MCF 10A (cell line): ENCODE results near the gene WDR17. TPM values are rescaled to one million over a fixed set of nuclear protein-coding genes. Genes with fewer than 3 reads are reported as not detected.

Experiments used
- BruUV-seq: library from RNA; stranded (reverse); fragments of 400-500 nt; replicated peaks from 2 replicates; lab custom pipeline; 2021; lab: Mats Ljungman, UMichigan
- CTCF ChIA-PET: fragments of 300-600 bp; sonication (Branson Sonifier 250); formaldehyde crosslinking; extraction: SDS; loops from one replicate; lab custom pipeline; 2021; ENCODE audit warnings: antibody characterized with exemption, inconsistent platforms; lab: Yijun Ruan, JAX
- POLR2A ChIA-PET: fragments of 300-600, 350-650 bp; sonication (Branson Sonifier 250); formaldehyde crosslinking; extraction: SDS; loops from one replicate; lab custom pipeline; 2020; ENCODE audit warnings: antibody characterized with exemption, inconsistent platforms; lab: Yijun Ruan, JAX
- DNase-seq: peaks from one replicate; pipeline ENCODE4 v3.0.0-alpha.2; 2018; ENCODE audit not compliant: unreplicated experiment
- H3K27ac Mint-ChIP-seq: one replicate; pipeline ENCODE4 v1.8.0; 2022; ENCODE audit warnings: mild to moderate bottlenecking, low read depth, mixed read lengths; ENCODE audit not compliant: unreplicated experiment
- H3K27me3 Mint-ChIP-seq: one replicate; pipeline ENCODE4 v1.8.0; 2022; ENCODE audit warnings: mixed read lengths; ENCODE audit not compliant: insufficient read depth, unreplicated experiment
- H3K36me3 Mint-ChIP-seq: one replicate; pipeline ENCODE4 v1.8.0; 2022; ENCODE audit warnings: mild to moderate bottlenecking, moderate library complexity, mixed read lengths; ENCODE audit not compliant: insufficient read depth, unreplicated experiment
- H3K4me1 Mint-ChIP-seq: one replicate; pipeline ENCODE4 v1.8.0; 2022; ENCODE audit warnings: mixed read lengths; ENCODE audit not compliant: insufficient read depth, unreplicated experiment
- H3K4me3 Mint-ChIP-seq: one replicate; pipeline ENCODE4 v1.8.0; 2022; ENCODE audit warnings: mild to moderate bottlenecking, moderate library complexity, mixed read lengths; ENCODE audit not compliant: unreplicated experiment
- H3K9me3 Mint-ChIP-seq: one replicate; pipeline ENCODE4 v1.8.0; 2022; ENCODE audit warnings: mixed read lengths; ENCODE audit not compliant: unreplicated experiment
- intact Hi-C: fragments of 100-400 bp; cut with micrococcal nuclease; formaldehyde crosslinking; loops from 2 replicates; pipeline ENCODE4 v1.14.1; 2022
- total RNA-seq: library from RNA; stranded (reverse); gene quantifications from 2 replicates; pipeline ENCODE4 v1.2.3, GENCODE V29; 2022
- TF ChIP-seq, protein P1 (sequence below): fragments of 200-600 bp; IDR thresholded peaks from one replicate; pipeline ENCODE4 v1.8.0; 2022; ENCODE audit warnings: antibody characterized with exemption, mild to moderate bottlenecking; ENCODE audit not compliant: unreplicated experiment

The WDR17 gene
- total RNA-seq, 1 experiment from 2014 or later: 1.5 TPM

DNA sequence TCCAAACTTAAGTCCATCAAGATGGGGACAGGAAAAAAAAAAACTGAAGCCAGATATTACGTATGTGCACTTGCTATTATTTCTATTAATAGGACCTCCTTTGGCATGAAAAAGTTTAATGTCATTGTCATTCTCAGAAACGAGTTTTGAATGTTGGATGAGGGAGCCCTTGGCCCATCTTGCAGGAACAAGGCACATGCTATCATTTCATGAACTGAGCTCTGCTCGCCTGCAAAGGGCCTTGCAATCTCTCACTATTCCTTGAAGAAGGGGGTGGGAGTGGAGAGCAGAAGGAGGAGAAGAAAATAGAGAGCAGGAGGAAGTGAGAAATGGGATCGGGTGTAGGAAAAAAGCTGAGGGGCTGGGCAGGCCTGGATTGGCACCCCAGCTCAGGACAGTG lies 164.0 kb downstream of the WDR17 start:
- TF ChIP-seq, protein P1, sequence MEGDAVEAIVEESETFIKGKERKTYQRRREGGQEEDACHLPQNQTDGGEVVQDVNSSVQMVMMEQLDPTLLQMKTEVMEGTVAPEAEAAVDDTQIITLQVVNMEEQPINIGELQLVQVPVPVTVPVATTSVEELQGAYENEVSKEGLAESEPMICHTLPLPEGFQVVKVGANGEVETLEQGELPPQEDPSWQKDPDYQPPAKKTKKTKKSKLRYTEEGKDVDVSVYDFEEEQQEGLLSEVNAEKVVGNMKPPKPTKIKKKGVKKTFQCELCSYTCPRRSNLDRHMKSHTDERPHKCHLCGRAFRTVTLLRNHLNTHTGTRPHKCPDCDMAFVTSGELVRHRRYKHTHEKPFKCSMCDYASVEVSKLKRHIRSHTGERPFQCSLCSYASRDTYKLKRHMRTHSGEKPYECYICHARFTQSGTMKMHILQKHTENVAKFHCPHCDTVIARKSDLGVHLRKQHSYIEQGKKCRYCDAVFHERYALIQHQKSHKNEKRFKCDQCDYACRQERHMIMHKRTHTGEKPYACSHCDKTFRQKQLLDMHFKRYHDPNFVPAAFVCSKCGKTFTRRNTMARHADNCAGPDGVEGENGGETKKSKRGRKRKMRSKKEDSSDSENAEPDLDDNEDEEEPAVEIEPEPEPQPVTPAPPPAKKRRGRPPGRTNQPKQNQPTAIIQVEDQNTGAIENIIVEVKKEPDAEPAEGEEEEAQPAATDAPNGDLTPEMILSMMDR: no peak
- Mint-ChIP-seq H3K36me3 (no peaks in the 10 kb centered on the region), H3K4me1 (no peaks in the 10 kb centered on the region), H3K9me3 (no peaks in the 10 kb centered on the region), H3K27me3 (no peaks in the 10 kb centered on the region), H3K27ac (no peak overlapping the region), H3K4me3 (no peak overlapping the region)
- no TSS peak for BruUV-seq
- POLR2A ChIA-PET: no interaction called here
- DNase-seq: no peak
- intact Hi-C loops: no loop called here
- CTCF ChIA-PET: no interaction called here

Other genes with a start within 250 kb of the WDR17 start
- gene SPATA4, start 129.7 kb downstream of the WDR17 start, total RNA-seq: 0.21 and 0.44 TPM in 2 replicates
- gene ASB5, start 203.4 kb downstream of the WDR17 start, total RNA-seq: not detected in 2 replicates